H9 (cell line): ENCODE measurements around the gene NME5. TPM values are rescaled to one million over a fixed set of nuclear protein-coding genes. Genes with fewer than 3 reads are reported as not detected.

ENCODE experiments used
- DNase-seq: peaks from one replicate; pipeline ENCODE4 v3.0.0-alpha.2; 2017
- H2AFZ ChIP-seq: one replicate; pipeline ENCODE4 v1.6.1; 2013; ENCODE audit warnings: mild to moderate bottlenecking, low read length, control low read depth, moderate library complexity
- H2AK5ac ChIP-seq: 2 replicates; pipeline ENCODE4 v1.6.1; 2013; ENCODE audit warnings: low read length, control low read depth, mixed read lengths; ENCODE audit not compliant: insufficient read length
- H2BK120ac ChIP-seq: one replicate; pipeline ENCODE4 v1.6.1; 2013; ENCODE audit warnings: low read depth, mild to moderate bottlenecking, low read length, control low read depth, inconsistent platforms; ENCODE audit not compliant: poor library complexity, severe bottlenecking
- H2BK12ac ChIP-seq: 2 replicates; pipeline ENCODE4 v1.6.1; 2013; ENCODE audit warnings: low read length, control low read depth, mixed read lengths, low read depth; ENCODE audit not compliant: insufficient read length
- H2BK15ac ChIP-seq: 2 replicates; pipeline ENCODE4 v1.6.1; 2013; ENCODE audit warnings: low read depth, low read length, control low read depth
- H2BK20ac ChIP-seq: one replicate; pipeline ENCODE4 v1.6.1; 2013; ENCODE audit warnings: low read depth, mild to moderate bottlenecking, low read length, control low read depth, inconsistent platforms; ENCODE audit not compliant: poor library complexity, severe bottlenecking
- H2BK5ac ChIP-seq: 2 replicates; pipeline ENCODE4 v1.6.1; 2013; ENCODE audit warnings: low read length, control low read depth, mixed read lengths; ENCODE audit not compliant: insufficient read length
- H3K14ac ChIP-seq: 2 replicates; pipeline ENCODE4 v1.6.1; 2013; ENCODE audit warnings: low read length, control low read depth; ENCODE audit not compliant: insufficient read depth
- H3K18ac ChIP-seq: 2 replicates; pipeline ENCODE4 v1.6.1; 2013; ENCODE audit warnings: low read depth, mild to moderate bottlenecking, mixed read lengths, low read length, control low read depth; ENCODE audit not compliant: insufficient read length
- H3K23ac ChIP-seq: 2 replicates; pipeline ENCODE4 v1.6.1; 2013; ENCODE audit warnings: low read length, control low read depth, mixed read lengths, low read depth; ENCODE audit not compliant: insufficient read length
- H3K23me2 ChIP-seq: 2 replicates; pipeline ENCODE4 v1.6.1; 2013; ENCODE audit warnings: low read depth, mild to moderate bottlenecking, mixed read lengths, low read length, control low read depth; ENCODE audit not compliant: insufficient read length, poor library complexity, severe bottlenecking
- H3K27ac ChIP-seq: 2 replicates; pipeline ENCODE4 v1.5.1; 2013; ENCODE audit warnings: low read length, control low read depth, mixed read lengths, low read depth; ENCODE audit not compliant: insufficient read length
- H3K27me3 ChIP-seq: 2 replicates; pipeline ENCODE4 v1.6.1; 2013; ENCODE audit warnings: low read length, control low read depth, inconsistent platforms; ENCODE audit not compliant: insufficient read depth
- H3K4ac ChIP-seq: 2 replicates; pipeline ENCODE4 v1.6.1; 2013; ENCODE audit warnings: low read depth, mild to moderate bottlenecking, control low read depth, inconsistent platforms, low read length, moderate library complexity
- H3K4me1 ChIP-seq: 2 replicates; pipeline ENCODE4 v1.6.1; 2013; ENCODE audit warnings: low read length, control low read depth, inconsistent platforms; ENCODE audit not compliant: insufficient read depth
- H3K4me2 ChIP-seq: 2 replicates; pipeline ENCODE4 v1.6.1; 2013; ENCODE audit warnings: low read length, control low read depth, mixed read lengths; ENCODE audit not compliant: insufficient read length, insufficient read depth
- H3K56ac ChIP-seq: 2 replicates; pipeline ENCODE4 v1.6.1; 2013; ENCODE audit warnings: low read depth, mild to moderate bottlenecking, mixed read lengths, low read length, control low read depth; ENCODE audit not compliant: insufficient read length
- H3K79me1 ChIP-seq: 2 replicates; pipeline ENCODE4 v1.6.1; 2013; ENCODE audit warnings: low read depth, mild to moderate bottlenecking, moderate library complexity, low read length, control low read depth, inconsistent platforms; ENCODE audit not compliant: insufficient read depth, poor library complexity, severe bottlenecking
- H3K79me2 ChIP-seq: 2 replicates; pipeline ENCODE4 v1.6.1; 2013; ENCODE audit warnings: low read length, control low read depth, inconsistent platforms; ENCODE audit not compliant: insufficient read depth
- H3K9ac ChIP-seq: 2 replicates; pipeline ENCODE4 v1.6.1; 2013; ENCODE audit warnings: low read length, control low read depth, mixed read lengths; ENCODE audit not compliant: insufficient read length; ENCODE audit errors: extremely low read depth
- H3K9me3 ChIP-seq: one replicate; pipeline ENCODE4 v1.6.1; 2013; ENCODE audit warnings: low read depth, low read length, inconsistent platforms; ENCODE audit not compliant: control insufficient read depth
- H3T11ph ChIP-seq: one replicate; pipeline ENCODE4 v1.6.1; 2013; ENCODE audit warnings: mild to moderate bottlenecking, low read length, control low read depth, inconsistent platforms
- H4K20me1 ChIP-seq: one replicate; pipeline ENCODE4 v1.6.1; 2013; ENCODE audit not compliant: control insufficient read depth, insufficient read length, insufficient read depth
- H4K5ac ChIP-seq: 2 replicates; pipeline ENCODE4 v1.6.1; 2013; ENCODE audit warnings: low read depth, mild to moderate bottlenecking, mixed read lengths, low read length, control low read depth; ENCODE audit not compliant: insufficient read length
- H4K8ac ChIP-seq: replicated peaks from 2 replicates; pipeline ENCODE4 v1.6.1; 2013; ENCODE audit warnings: low read length, control low read depth, mixed read lengths, low read depth; ENCODE audit not compliant: insufficient read length
- H4K91ac ChIP-seq: 2 replicates; pipeline ENCODE4 v1.6.1; 2013; ENCODE audit warnings: low read depth, mild to moderate bottlenecking, moderate library complexity, mixed read lengths, low read length, control low read depth; ENCODE audit not compliant: insufficient read length
- H3K27ac Mint-ChIP-seq, 3 experiments: 2 replicates in 2 of 3; 3 replicates in 1 of 3; pipeline ENCODE4 v1.8.0; 2020 to 2021; ENCODE audit warnings: mixed read lengths in 3 of 3, mild to moderate bottlenecking in 1 of 3, moderate library complexity in 1 of 3
- H3K27me3 Mint-ChIP-seq: 2 replicates; pipeline ENCODE4 v1.8.0; 2021; ENCODE audit warnings: low read depth, mild to moderate bottlenecking, moderate library complexity, mixed read lengths
- H3K36me3 Mint-ChIP-seq, 3 experiments: 2 replicates in 2 of 3; 3 replicates in 1 of 3; pipeline ENCODE4 v1.8.0; 2020 to 2021; ENCODE audit warnings: low read depth in 3 of 3, mixed read lengths in 3 of 3; ENCODE audit not compliant: insufficient read depth in 1 of 3
- H3K4me1 Mint-ChIP-seq, 2 experiments: 2 replicates each; pipeline ENCODE4 v1.8.0; 2020; ENCODE audit warnings: mixed read lengths in 2 of 2
- H3K4me3 Mint-ChIP-seq, 2 experiments: 2 replicates in 1 of 2; 3 replicates in 1 of 2; pipeline ENCODE4 v1.8.0; 2020 to 2021; ENCODE audit warnings: mild to moderate bottlenecking in 2 of 2, mixed read lengths in 2 of 2, moderate library complexity in 1 of 2
- H3K9me3 Mint-ChIP-seq, 2 experiments: 2 replicates in 1 of 2; 3 replicates in 1 of 2; pipeline ENCODE4 v1.8.0; 2020; ENCODE audit warnings: mild to moderate bottlenecking in 2 of 2, mixed read lengths in 2 of 2, moderate library complexity in 1 of 2
- WGBS: extraction: QIAGEN DNeasy Blood & Tissue Kit; methylation state at CpG from one replicate; pipeline ENCODE4 v1.1.7; 2013; ENCODE audit warnings: missing lambda C conversion rate, low lambda C conversion rate, mixed read lengths; ENCODE audit not compliant: insufficient read length; ENCODE audit errors: extremely low coverage; 5-methylcytosine and 5-hydroxymethylcytosine counted together
- total RNA-seq: library from RNA; stranded (reverse); gene quantifications from 2 replicates; pipeline ENCODE4 v1.2.1, GENCODE V29; 2021
- TF ChIP-seq, protein P1 (sequence below): fragments of 200-600 bp; sonication (generic); conservative IDR thresholded peaks from 3 replicates; pipeline ENCODE4 v1.8.0; 2021; ENCODE audit warnings: antibody characterized with exemption, mild to moderate bottlenecking

Gene NME5
- total RNA-seq, 1 experiment from 2014 or later = 0.96 TPM

DNA sequence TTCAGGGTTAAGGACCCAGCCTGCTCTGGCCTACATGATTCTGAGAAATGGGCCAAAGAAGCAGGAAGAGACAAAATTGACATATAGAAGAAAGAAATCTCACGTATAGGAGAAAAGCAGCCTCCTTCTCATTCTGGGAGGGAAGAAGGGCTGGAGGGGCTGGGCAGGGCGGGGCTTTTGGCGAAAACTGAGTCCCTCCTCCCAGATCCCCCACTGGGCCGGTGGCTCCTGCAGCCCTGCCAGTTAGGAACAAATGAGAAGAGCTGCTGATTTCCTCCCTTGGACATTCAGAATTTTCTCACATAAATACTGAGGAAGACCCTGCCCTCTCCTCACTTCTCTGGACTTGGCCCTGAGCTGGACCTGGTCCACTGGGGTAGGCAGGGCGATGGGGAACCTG lies 55.5 kb downstream of the NME5 start, which contains the start of gene WNT8A:
Gene WNT8A (plus strand): TSS at position 332 of the 400 bp plus-strand sequence. CDS start 95 bp downstream, outside the sequence.
- H3K36me3 Mint-ChIP-seq = no peaks in the 10 kb centered on the region
- H3T11ph ChIP-seq = no peak within 1 kb of the TSS
- H3K27me3 Mint-ChIP-seq = peaks cover 55% of the 10 kb centered on the region
- no peaks in the 10 kb centered on the region for H3K79me2 ChIP-seq
- H3K4me1 ChIP-seq = peaks cover 4% of the 10 kb centered on the region; the same call in 1 of the 2 replicates
- no CpG with 5 or more reads among the region's 5 CpGs for WGBS
- peaks cover 19 to 21% of the 10 kb centered on the region in 2 experiments for H3K4me1 Mint-ChIP-seq
- no peak within 1 kb of the TSS for H4K5ac ChIP-seq
- TF ChIP-seq, protein P1, sequence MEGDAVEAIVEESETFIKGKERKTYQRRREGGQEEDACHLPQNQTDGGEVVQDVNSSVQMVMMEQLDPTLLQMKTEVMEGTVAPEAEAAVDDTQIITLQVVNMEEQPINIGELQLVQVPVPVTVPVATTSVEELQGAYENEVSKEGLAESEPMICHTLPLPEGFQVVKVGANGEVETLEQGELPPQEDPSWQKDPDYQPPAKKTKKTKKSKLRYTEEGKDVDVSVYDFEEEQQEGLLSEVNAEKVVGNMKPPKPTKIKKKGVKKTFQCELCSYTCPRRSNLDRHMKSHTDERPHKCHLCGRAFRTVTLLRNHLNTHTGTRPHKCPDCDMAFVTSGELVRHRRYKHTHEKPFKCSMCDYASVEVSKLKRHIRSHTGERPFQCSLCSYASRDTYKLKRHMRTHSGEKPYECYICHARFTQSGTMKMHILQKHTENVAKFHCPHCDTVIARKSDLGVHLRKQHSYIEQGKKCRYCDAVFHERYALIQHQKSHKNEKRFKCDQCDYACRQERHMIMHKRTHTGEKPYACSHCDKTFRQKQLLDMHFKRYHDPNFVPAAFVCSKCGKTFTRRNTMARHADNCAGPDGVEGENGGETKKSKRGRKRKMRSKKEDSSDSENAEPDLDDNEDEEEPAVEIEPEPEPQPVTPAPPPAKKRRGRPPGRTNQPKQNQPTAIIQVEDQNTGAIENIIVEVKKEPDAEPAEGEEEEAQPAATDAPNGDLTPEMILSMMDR = no peak
- no peak within 1 kb of the TSS for H3K9ac ChIP-seq
- no peak within 1 kb of the TSS for H3K23ac ChIP-seq
- no peak within 1 kb of the TSS for H3K27ac ChIP-seq
- no peak within 1 kb of the TSS for H3K56ac ChIP-seq
- no peak within 1 kb of the TSS for H2BK120ac ChIP-seq
- no peaks in the 10 kb centered on the region for H3K9me3 Mint-ChIP-seq
- no peaks in the 10 kb centered on the region for H3K79me1 ChIP-seq
- no peak within 1 kb of the TSS for H2AFZ ChIP-seq
- no peak within 1 kb of the TSS for H3K18ac ChIP-seq
- no peak within 1 kb of the TSS for H2BK5ac ChIP-seq
- DNase-seq = no peak
- H3K27ac Mint-ChIP-seq = peak within 1 kb of the TSS in 1 of 3 experiments; percentile 62; a peak in 1 of 7 replicates
- no peaks in the 10 kb centered on the region for H3K23me2 ChIP-seq
- no peak within 1 kb of the TSS for H2BK15ac ChIP-seq
- peak within 1 kb of the TSS in 1 of 2 experiments; percentile 20; a peak in 1 of 5 replicates for H3K4me3 Mint-ChIP-seq
- H4K91ac ChIP-seq = no peak within 1 kb of the TSS
- no peaks in the 10 kb centered on the region for H4K20me1 ChIP-seq
- H3K14ac ChIP-seq = no peak within 1 kb of the TSS
- peaks cover 4% of the 10 kb centered on the region; the same call in 1 of the 2 replicates for H3K27me3 ChIP-seq
- H2BK12ac ChIP-seq = no peak within 1 kb of the TSS
- no peak within 1 kb of the TSS for H2AK5ac ChIP-seq
- no peaks in the 10 kb centered on the region for H3K9me3 ChIP-seq
- no peak within 1 kb of the TSS for H4K8ac ChIP-seq
- H3K4ac ChIP-seq = no peak within 1 kb of the TSS
- no peak within 1 kb of the TSS for H3K4me2 ChIP-seq
- no peak within 1 kb of the TSS for H2BK20ac ChIP-seq
